PFSK-1 (cell line): ENCODE results near the gene JAG1.

Experiments used
- FOXP2 ChIP-seq: optimal IDR thresholded peaks from 2 replicates; pipeline ENCODE3; 2011; ENCODE audit warnings: borderline replicate concordance, control low read depth, inconsistent platforms; ENCODE audit not compliant: insufficient read depth; ENCODE audit errors: extremely low read length, extremely low read depth
- POLR2AphosphoS5 ChIP-seq: IDR thresholded peaks from 2 replicates; pipeline ENCODE4 v1.6.1; 2012; ENCODE audit warnings: low read depth, mild to moderate bottlenecking, control low read depth, low read length, moderate library complexity
- REST ChIP-seq, 2 experiments: IDR thresholded peaks; 2 replicates each; pipeline versions ENCODE4 v1.6.1 to v1.8.0; 2011 to 2012; ENCODE audit warnings: low read depth in 2 of 2, low read length in 2 of 2, control low read depth in 1 of 2, inconsistent platforms in 1 of 2, mild to moderate bottlenecking in 1 of 2, moderate library complexity in 1 of 2; ENCODE audit not compliant: insufficient read depth in 1 of 2
- SIN3A ChIP-seq: IDR thresholded peaks from 2 replicates; pipeline ENCODE4 v1.6.1; 2012; ENCODE audit warnings: mild to moderate bottlenecking, low read length, moderate library complexity, borderline replicate concordance; ENCODE audit not compliant: insufficient read depth
- TAF1 ChIP-seq: IDR thresholded peaks from 2 replicates; pipeline ENCODE4 v1.6.1; 2012; ENCODE audit warnings: low read length, control low read depth, borderline replicate concordance; ENCODE audit not compliant: insufficient read depth

JAG1 gene

DNA sequence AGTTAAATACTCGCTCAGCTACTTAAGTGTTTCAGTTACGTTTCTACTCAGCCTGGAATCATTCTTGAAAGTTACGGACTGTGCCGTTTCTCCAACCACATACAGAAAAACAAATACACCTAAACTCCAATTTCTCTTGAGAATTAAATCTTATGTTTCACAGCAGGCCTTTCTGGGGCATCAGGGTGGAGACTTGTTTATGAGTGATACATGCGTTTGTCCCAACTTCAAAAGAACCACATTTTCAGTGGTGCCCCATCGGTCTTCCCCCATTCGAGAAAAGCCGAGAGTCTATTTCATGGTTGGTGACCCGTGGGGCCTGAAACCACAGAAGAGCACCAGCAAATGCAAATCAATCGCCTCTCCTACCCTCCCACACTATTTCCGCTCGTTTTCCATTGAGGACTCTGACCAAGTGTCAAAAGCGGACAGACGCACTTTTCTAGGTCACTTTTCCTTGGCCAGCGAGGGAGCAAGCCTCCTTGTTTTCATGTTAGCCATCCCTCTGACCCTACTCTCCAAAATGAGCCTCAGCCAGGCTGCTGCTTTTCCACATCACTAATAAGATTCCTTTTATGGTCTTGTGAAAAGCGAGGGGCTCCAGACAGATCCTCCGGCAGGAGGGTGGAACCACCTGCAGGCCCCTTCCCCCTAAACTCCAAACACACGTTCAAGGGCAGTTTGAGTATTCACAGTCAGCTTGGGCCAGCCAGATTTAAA is 3.1 kb downstream of the JAG1 start:
- TF ChIP-seq SIN3A (peak; percentile 80; the same call in 1 of the 2 replicates), TAF1 (no peak), FOXP2 (no peak), REST (IDR thresholded peaks at IDR 0.05; ENCODE audit: insufficient read depth in 1 of 2, low read depth in 2 of 2, low read length in 2 of 2) (no peak), POLR2AphosphoS5 (peak; percentile 22; the same call in 1 of the 2 replicates)

DNA sequence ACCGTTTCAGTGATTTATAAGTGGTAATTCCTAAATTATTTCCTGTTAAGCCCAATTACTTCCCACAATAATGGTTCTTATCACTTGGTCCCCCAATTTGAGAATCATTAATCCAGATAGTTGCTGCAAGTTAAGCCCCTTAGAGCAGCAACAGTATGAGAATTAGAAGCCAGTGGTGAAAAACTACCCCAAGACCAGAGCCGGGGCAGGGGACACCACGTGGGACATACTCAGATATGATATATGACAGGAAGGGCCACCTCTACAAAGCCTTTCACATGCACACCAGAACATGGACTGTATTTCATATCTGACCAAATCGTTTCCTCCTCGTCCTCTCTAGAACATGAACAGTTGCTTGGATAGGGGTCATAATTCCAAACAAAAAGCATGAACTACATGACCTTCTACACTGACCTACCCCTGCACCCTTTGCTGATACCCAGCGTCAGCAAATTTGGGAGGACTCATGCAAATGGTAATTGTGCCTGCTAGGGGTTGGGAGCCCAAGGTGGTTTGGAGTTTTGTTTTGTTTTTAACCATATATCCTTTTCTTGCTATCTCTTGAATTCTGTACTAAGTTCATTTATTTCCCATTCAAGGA is 3.9 kb downstream of the JAG1 start:
- TF ChIP-seq SIN3A (no peak), POLR2AphosphoS5 (no peak), REST (IDR thresholded peaks at IDR 0.05; ENCODE audit: insufficient read depth in 1 of 2, low read depth in 2 of 2, low read length in 2 of 2) (no peak), TAF1 (no peak), FOXP2 (no peak)

GRCh38 chr20:10668677-10669368 is 5.0 kb downstream of the JAG1 start:
- no peak for TF ChIP-seq POLR2AphosphoS5
- TF ChIP-seq SIN3A: no peak
- no peak for TF ChIP-seq REST (IDR thresholded peaks at IDR 0.05; ENCODE audit: insufficient read depth in 1 of 2, low read depth in 2 of 2, low read length in 2 of 2)
- no peak for TF ChIP-seq TAF1
- TF ChIP-seq FOXP2: no peak

GRCh38 chr20:10667560-10668167 is 6.1 kb downstream of the JAG1 start:
- no peak for TF ChIP-seq POLR2AphosphoS5
- no peak for TF ChIP-seq FOXP2
- TF ChIP-seq TAF1: no peak
- TF ChIP-seq REST (IDR thresholded peaks at IDR 0.05; ENCODE audit: insufficient read depth in 1 of 2, low read depth in 2 of 2, low read length in 2 of 2): no peak
- no peak for TF ChIP-seq SIN3A
